ENCODE data around the gene NFKBIL1. TPM values are rescaled to one million over a fixed set of nuclear protein-coding genes. Genes with fewer than 3 reads are reported as not detected.

NFKBIL1 gene
- polyA plus RNA-seq, 2 of the 4 experiments (the other 2 are of a cell fraction), result 5.2 to 9.0 TPM

DNA sequence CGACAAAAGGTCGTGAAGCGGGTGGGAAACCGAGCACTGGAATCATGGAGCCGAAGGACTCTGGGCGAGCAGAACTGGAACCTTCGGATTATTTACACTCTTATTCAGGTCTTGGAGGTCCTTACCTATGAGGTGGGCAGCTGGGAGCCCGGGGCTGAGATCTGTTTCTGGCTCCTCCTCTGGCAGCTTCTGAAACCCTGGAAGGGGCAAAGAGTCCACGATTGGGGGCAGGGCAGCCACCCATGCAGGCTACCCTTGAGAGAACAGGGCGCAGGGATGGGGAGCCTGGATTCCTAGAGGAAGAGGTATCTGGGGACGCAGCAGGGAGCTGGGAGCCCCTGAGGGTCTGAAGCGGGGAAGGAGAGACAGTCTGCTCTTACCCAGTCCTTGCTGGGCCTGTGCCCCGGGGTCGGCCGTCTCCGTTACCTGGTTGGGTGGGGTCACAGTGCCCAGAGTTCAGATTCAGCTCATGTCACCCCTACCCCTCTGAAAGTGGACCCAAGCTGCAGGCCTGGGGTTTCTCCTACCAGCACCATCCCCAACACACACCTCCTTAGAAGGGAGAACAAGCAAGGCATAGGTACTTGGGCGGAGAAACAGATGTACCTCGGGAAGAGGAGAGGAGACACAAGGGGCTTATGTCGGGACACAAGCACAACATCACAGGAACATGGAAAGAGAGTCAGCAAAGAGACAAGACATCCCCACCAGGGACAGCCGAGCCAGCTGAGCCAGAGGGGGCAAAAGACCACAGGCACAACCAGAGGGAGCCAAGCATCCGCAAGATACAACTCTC lies 34.2 kb downstream of the NFKBIL1 start:
- Histone ChIP-seq H3K4me2 (peak overlapping the region; percentile 86), H3K4me1 (peaks cover 6% of the 10 kb centered on the region; the same call in 1 of the 3 replicates), H3K9me3 (no peaks in the 10 kb centered on the region), H3K4me3 (peak overlapping the region; percentile 63), H3K27ac (peak overlapping the region; percentile 73 to 94)
- FAIRE-seq (no peak), DNase-seq (ENCODE audit: low read depth in 1 of 2, low spot score in 1 of 2) (no peak), ATAC-seq (peak; percentile 20 to 46; a peak in 4 of 6 replicates)
- CTCF ChIA-PET, result interaction anchor here (0.9 to 18.3 kb wide), 11 partner anchors 12 to 90 kb away, joined by 3 to 338 read pairs (median 10); partner anchors contain the start of genes ATP6V1G2, LTA, NCR3 and NFKBIL1
- TF ChIP-seq RAD21 (conservative IDR thresholded peaks at IDR 0.05 in 1 of 2, IDR thresholded peaks at IDR 0.05 in 1 of 2), result no peak
- TF ChIP-seq, protein P1, sequence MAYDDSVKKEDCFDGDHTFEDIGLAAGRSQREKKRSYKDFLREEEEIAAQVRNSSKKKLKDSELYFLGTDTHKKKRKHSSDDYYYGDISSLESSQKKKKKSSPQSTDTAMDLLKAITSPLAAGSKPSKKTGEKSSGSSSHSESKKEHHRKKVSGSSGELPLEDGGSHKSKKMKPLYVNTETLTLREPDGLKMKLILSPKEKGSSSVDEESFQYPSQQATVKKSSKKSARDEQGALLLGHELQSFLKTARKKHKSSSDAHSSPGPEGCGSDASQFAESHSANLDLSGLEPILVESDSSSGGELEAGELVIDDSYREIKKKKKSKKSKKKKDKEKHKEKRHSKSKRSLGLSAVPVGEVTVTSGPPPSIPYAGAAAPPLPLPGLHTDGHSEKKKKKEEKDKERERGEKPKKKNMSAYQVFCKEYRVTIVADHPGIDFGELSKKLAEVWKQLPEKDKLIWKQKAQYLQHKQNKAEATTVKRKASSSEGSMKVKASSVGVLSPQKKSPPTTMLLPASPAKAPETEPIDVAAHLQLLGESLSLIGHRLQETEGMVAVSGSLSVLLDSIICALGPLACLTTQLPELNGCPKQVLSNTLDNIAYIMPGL (CRISPR knock-in tag; IDR thresholded peaks at IDR 0.05; ENCODE audit: borderline replicate concordance), result no peak
- POLR2A ChIA-PET, result interaction anchor here (0.8 kb wide), 1 partner anchor 17 kb away, joined by 4 read pairs; no protein-coding TSS in a partner anchor
- 41% methylated on average over 19 of the region's 21 CpGs for WGBS (ENCODE audit: missing lambda C conversion rate)

DNA sequence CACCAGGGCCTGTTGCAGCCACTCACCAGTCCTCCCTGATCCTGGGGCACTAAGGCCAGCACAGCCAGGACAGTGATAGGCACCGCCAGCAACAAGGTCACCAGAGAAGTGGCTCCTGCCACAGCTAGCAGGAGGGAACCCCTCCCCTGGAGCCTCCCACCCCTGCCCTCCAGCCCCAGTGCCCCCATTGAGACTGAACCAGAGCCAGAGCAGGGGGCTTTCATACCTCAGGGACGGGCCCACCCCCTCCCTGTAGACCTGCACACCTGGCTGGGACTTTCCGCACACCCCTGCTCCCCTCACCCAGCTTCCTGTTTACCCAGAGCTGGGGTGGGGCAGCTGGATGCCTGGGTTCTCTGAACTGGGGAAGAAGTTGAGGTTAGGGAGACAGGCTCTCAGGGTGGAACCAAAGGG lies 34.8 kb downstream of the NFKBIL1 start, which contains the start of gene LTB:
Gene LTB, minus strand, starts transcription at position 195 of the 414 bp plus-strand sequence. Its CDS starts 7 bp downstream, at position 188.
- DNase-seq (ENCODE audit: low read depth in 1 of 2, low spot score in 1 of 2) (no peak), ATAC-seq (no peak), FAIRE-seq (no peak)
- CTCF ChIA-PET, result interaction anchor here (0.9 to 18.3 kb wide), 7 partner anchors 12 to 35 kb away, joined by 3 to 338 read pairs (median 30); partner anchors contain the start of genes ATP6V1G2, LTA, NCR3 and NFKBIL1
- H3K4me1 ChIP-seq, result peaks cover 6% of the 10 kb centered on the region; the same call in 1 of the 3 replicates
- peak within 1 kb of the TSS; percentile 86 for H3K4me2 ChIP-seq
- no CpG with 5 or more reads among the region's 3 CpGs for WGBS (ENCODE audit: missing lambda C conversion rate)
- POLR2A ChIA-PET, result no interaction called here
- no peak for TF ChIP-seq ZNF302 (CRISPR knock-in tag; IDR thresholded peaks at IDR 0.05)
- no peak for TF ChIP-seq POLR2A (IDR thresholded peaks at IDR 0.05; ENCODE audit: low read length)
- no peak for TF ChIP-seq JUNB (IDR thresholded peaks at IDR 0.05)
- TF ChIP-seq, protein P2, sequence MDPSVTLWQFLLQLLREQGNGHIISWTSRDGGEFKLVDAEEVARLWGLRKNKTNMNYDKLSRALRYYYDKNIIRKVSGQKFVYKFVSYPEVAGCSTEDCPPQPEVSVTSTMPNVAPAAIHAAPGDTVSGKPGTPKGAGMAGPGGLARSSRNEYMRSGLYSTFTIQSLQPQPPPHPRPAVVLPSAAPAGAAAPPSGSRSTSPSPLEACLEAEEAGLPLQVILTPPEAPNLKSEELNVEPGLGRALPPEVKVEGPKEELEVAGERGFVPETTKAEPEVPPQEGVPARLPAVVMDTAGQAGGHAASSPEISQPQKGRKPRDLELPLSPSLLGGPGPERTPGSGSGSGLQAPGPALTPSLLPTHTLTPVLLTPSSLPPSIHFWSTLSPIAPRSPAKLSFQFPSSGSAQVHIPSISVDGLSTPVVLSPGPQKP (IDR thresholded peaks at IDR 0.05; ENCODE audit: low read depth, low read length), result no peak
- TF ChIP-seq CHD2 (IDR thresholded peaks at IDR 0.05; ENCODE audit: low read length, partially characterized antibody), result no peak
- no peak for TF ChIP-seq EHMT2 (IDR thresholded peaks at IDR 0.05; ENCODE audit: low read depth)
- TF ChIP-seq MAFK (IDR thresholded peaks at IDR 0.05; ENCODE audit: partially characterized antibody), result no peak
- TF ChIP-seq RCOR1 (IDR thresholded peaks at IDR 0.05; ENCODE audit: low read depth, low read length), result no peak
- no peak for TF ChIP-seq FOXS1 (CRISPR knock-in tag; IDR thresholded peaks at IDR 0.05)
- TF ChIP-seq ZSCAN20 (CRISPR knock-in tag; IDR thresholded peaks at IDR 0.05), result no peak
- TF ChIP-seq NFE2L2 (conservative IDR thresholded peaks at IDR 0.05; ENCODE audit: low read length), result no peak
- no peaks in the 10 kb centered on the region for H3K9me3 ChIP-seq
- peak within 1 kb of the TSS; percentile 63 for H3K4me3 ChIP-seq
- peak within 1 kb of the TSS; percentile 73 to 94 for H3K27ac ChIP-seq

DNA sequence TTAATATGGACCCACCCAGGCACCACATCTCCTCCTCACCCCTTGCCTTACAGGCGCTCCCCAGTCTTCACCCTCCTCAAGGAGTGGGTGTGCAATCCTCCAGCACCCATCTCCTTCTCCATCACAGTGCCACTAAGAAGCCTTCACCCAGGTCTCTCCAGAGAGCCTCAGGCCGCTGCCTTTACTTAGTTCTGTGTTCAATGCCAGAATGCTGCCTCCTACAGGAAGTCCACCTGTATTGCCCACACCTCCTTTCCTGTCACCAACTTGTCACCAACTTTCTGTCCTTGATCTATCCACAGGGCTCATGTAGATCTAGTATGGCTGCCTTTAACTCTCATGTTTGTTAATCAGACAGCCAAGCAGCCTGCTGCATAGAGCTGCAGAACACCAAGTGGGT lies 38.1 kb downstream of the NFKBIL1 start:
- ChIA-PET CTCF (interaction anchor here (0.7 to 18.3 kb wide), 7 partner anchors 9 to 92 kb away, joined by 3 to 338 read pairs (median 6); partner anchors contain the start of genes ATP6V1G2, NCR3, NFKBIL1 and TNF), POLR2A (no interaction called here)
- 53% methylated on average over 2 of the region's 2 CpGs for WGBS (ENCODE audit: missing lambda C conversion rate)
- DNase-seq (ENCODE audit: low read depth in 1 of 2, low spot score in 1 of 2) (peak in 1 of 2 experiments; percentile 36), ATAC-seq (0 out of 6 replicates have a peak, but pooled peaks of 1 of the 2 experiments have one; percentile 8), FAIRE-seq (no peak)
- H3K4me2 ChIP-seq, result no peak overlapping the region
- no peak overlapping the region for H3K27ac ChIP-seq
- no peaks in the 10 kb centered on the region for H3K9me3 ChIP-seq
- peaks cover 6% of the 10 kb centered on the region; the same call in 1 of the 3 replicates for H3K4me1 ChIP-seq
- TF ChIP-seq ZFP36 (IDR thresholded peaks at IDR 0.05; ENCODE audit: borderline replicate concordance, partially characterized antibody) (peak; percentile 76), EP300 (IDR thresholded peaks at IDR 0.05) (no peak)
- TF ChIP-seq, protein P3, sequence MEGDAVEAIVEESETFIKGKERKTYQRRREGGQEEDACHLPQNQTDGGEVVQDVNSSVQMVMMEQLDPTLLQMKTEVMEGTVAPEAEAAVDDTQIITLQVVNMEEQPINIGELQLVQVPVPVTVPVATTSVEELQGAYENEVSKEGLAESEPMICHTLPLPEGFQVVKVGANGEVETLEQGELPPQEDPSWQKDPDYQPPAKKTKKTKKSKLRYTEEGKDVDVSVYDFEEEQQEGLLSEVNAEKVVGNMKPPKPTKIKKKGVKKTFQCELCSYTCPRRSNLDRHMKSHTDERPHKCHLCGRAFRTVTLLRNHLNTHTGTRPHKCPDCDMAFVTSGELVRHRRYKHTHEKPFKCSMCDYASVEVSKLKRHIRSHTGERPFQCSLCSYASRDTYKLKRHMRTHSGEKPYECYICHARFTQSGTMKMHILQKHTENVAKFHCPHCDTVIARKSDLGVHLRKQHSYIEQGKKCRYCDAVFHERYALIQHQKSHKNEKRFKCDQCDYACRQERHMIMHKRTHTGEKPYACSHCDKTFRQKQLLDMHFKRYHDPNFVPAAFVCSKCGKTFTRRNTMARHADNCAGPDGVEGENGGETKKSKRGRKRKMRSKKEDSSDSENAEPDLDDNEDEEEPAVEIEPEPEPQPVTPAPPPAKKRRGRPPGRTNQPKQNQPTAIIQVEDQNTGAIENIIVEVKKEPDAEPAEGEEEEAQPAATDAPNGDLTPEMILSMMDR (IDR thresholded peaks at IDR 0.05), result peak; percentile 23; the same call in 2 of the 3 replicates
- no peak overlapping the region for H3K4me3 ChIP-seq
